Neutrophil (primary cell): Measurements from ENCODE around the gene CRK.

Experiments used
- H3K27ac ChIP-seq: fragments of 200-600 bp; sonication (generic); 2 replicates; pipeline ENCODE4 v1.5.1; 2016; ENCODE audit warnings: mild to moderate bottlenecking, moderate library complexity
- H3K27me3 ChIP-seq: fragments of 200-600 bp; sonication (generic); 2 replicates; pipeline ENCODE4 v1.6.0; 2016; ENCODE audit warnings: mild to moderate bottlenecking
- H3K36me3 ChIP-seq: fragments of 200-600 bp; sonication (generic); 2 replicates; pipeline ENCODE4 v1.5.1; 2017
- H3K4me1 ChIP-seq, 2 experiments: fragments of 200-600 bp in 1 of 2; sonication (generic) in 1 of 2; 1 replicate in 1 of 2; 2 replicates in 1 of 2; pipeline versions ENCODE4 v1.5.1 to v1.6.1; 2013 to 2016; ENCODE audit warnings: low read depth in 1 of 2, low read length in 1 of 2, mild to moderate bottlenecking in 1 of 2, moderate library complexity in 1 of 2; ENCODE audit not compliant: control insufficient read depth in 1 of 2, insufficient read depth in 1 of 2
- H3K4me3 ChIP-seq, 2 experiments: fragments of 200-600 bp in 1 of 2; sonication (generic) in 1 of 2; 1 replicate in 1 of 2; 2 replicates in 1 of 2; pipeline ENCODE4 v1.5.1; 2013 to 2016; ENCODE audit warnings: low read depth in 1 of 2, low read length in 1 of 2, mild to moderate bottlenecking in 1 of 2, moderate library complexity in 1 of 2
- H3K9me3 ChIP-seq: fragments of 200-600 bp; sonication (generic); 2 replicates; pipeline ENCODE4 v1.5.1; 2016
- CTCF ChIP-seq: fragments of 200-600 bp; sonication (generic); IDR thresholded peaks from 2 replicates; pipeline ENCODE4 v1.5.1; 2016; ENCODE audit warnings: antibody characterized with exemption

The CRK gene

GRCh38 chr17:1414634-1415033, 41.4 kb downstream of the CRK start:
- H3K27me3 ChIP-seq: no peaks in the 10 kb centered on the region
- no peaks in the 10 kb centered on the region for H3K9me3 ChIP-seq
- peaks cover 33% of the 10 kb centered on the region for H3K36me3 ChIP-seq
- no peaks in the 10 kb centered on the region for H3K4me1 ChIP-seq
- TF ChIP-seq CTCF: no peak
- H3K27ac ChIP-seq: no peak overlapping the region
- H3K4me3 ChIP-seq: no peak overlapping the region

- Histone ChIP-seq H3K9me3 (no peaks in the 10 kb centered on the region), H3K36me3 (peaks cover 30% of the 10 kb centered on the region), H3K4me1 (no peaks in the 10 kb centered on the region), H3K27ac (no peak overlapping the region), H3K27me3 (no peaks in the 10 kb centered on the region), H3K4me3 (no peak overlapping the region)
- TF ChIP-seq CTCF: no peak
Observed at GRCh38 chr17:1414001-1414574, 41.9 kb downstream of the CRK start.

- no peak for TF ChIP-seq CTCF
- Histone ChIP-seq H3K9me3 (no peaks in the 10 kb centered on the region), H3K36me3 (peaks cover 25% of the 10 kb centered on the region), H3K4me1 (no peaks in the 10 kb centered on the region), H3K27ac (no peak overlapping the region), H3K27me3 (no peaks in the 10 kb centered on the region), H3K4me3 (no peak overlapping the region)
Observed at GRCh38 chr17:1413281-1413791, 42.7 kb downstream of the CRK start.

GRCh38 chr17:1412185-1413110, 43.6 kb downstream of the CRK start:
- Histone ChIP-seq H3K36me3 (peaks cover 16% of the 10 kb centered on the region), H3K27me3 (no peaks in the 10 kb centered on the region), H3K27ac (no peak overlapping the region), H3K4me3 (no peak overlapping the region), H3K4me1 (no peaks in the 10 kb centered on the region), H3K9me3 (no peaks in the 10 kb centered on the region)
- no peak for TF ChIP-seq CTCF

- peaks cover 50 to 56% of the 10 kb centered on the region in 2 experiments for H3K4me1 ChIP-seq
- no peaks in the 10 kb centered on the region for H3K9me3 ChIP-seq
- no peak overlapping the region for H3K27ac ChIP-seq
- TF ChIP-seq CTCF: no peak
- H3K4me3 ChIP-seq: no peak overlapping the region
- no peaks in the 10 kb centered on the region for H3K36me3 ChIP-seq
- H3K27me3 ChIP-seq: no peaks in the 10 kb centered on the region
Observed at GRCh38 chr17:1402262-1402586, 53.8 kb downstream of the CRK start.
